Activated T-cell treated with anti-CD3 and anti-CD28 coated beads for 24 hours (primary cell): ENCODE measurements around the gene ADSS1.

Experiments used
- DNase-seq: peaks from one replicate; pipeline ENCODE4 v3.0.0-alpha.2; 2020; ENCODE audit warnings: low read depth

Gene ADSS1

GRCh38 chr14:104751539-104752422 is 27.8 kb downstream of the ADSS1 start:
- no peak for DNase-seq

DNA sequence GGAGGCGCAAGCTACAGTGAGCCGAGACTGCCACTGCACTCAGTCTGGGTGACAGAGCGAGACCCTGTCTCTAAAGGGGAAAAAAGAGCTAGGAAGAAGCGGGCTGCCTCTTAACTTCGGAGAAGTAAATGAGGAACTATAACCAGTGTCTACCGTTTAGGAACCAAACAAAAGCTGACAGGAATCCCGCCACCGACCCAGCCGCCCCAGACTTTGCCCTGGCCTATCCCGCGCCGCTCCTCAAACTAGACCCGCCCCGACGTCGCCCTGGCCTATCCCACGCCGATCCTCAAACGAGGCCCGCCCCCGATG is 28.4 kb downstream of the ADSS1 start:
- DNase-seq: no peak

- peak; percentile 100 for DNase-seq
These were observed 28.9 kb downstream of the ADSS1 start, which contains the start of gene SIVA1 for GRCh38 chr14:104752735-104753527. Gene SIVA1 (plus strand): TSS chr14:104753147. CDS start chr14:104753202, 55 bp downstream.

GRCh38 chr14:104753528-104754212 is 29.6 kb downstream of the ADSS1 start:
- no peak for DNase-seq

DNA sequence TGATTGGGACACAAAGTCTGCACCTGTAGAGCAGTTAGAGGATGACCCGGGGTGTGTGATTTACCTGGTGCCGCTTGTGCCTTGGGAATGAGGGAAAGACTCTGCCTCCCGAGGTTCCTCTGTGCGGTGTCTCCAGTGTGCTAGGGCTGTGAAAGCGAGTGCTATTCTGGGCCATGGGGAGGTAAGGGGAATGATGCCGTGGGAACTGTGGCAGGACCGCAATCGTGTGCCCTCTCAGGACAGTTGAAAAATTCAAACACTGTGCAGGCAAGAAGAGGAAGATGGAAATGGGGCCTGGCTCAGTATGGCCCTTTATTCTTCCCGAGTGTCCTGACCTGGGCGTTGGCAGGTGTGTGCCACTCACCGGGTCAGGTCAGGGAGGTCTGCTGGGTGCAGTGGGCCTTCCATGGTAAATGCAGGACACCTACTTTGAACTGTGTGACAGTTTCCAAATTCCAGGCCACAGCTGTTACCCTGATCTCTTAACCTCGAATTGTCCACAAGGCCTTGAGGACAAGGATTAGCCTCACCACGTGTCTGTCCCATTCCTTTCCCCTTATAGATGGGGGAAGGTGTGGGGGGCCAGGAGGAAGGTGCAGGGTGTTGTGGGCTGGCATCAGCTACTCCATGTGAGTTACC is 30.3 kb downstream of the ADSS1 start:
- no peak for DNase-seq

- DNase-seq: no peak
These were observed 31.6 kb downstream of the ADSS1 start for GRCh38 chr14:104755621-104756020.

GRCh38 chr14:104756477-104757237 is 32.6 kb downstream of the ADSS1 start:
- DNase-seq: no peak

DNA sequence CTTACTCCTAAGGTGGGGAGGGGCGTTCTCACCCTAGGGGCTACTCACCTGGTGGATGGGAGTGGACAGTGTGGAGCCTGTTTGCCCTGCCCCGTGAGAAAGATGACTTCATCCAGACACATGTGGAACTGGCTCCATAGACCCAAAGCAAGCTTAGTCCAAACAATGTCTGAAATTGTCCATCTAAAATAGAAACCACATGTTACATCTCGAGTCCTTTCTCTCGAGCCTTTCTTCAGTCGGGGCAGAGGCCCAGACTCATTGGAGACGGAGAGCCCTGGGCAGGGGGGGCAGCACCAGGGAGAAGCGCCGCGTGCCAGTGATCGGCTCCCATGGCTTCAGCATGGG is 33.2 kb downstream of the ADSS1 start:
- DNase-seq: no peak

- DNase-seq: no peak
These were observed 33.8 kb downstream of the ADSS1 start for GRCh38 chr14:104757681-104758392.

- no peak for DNase-seq
These were observed 35.2 kb downstream of the ADSS1 start for GRCh38 chr14:104758981-104759969.

- no peak for DNase-seq
These were observed 41.5 kb downstream of the ADSS1 start for GRCh38 chr14:104765517-104765916.

DNA sequence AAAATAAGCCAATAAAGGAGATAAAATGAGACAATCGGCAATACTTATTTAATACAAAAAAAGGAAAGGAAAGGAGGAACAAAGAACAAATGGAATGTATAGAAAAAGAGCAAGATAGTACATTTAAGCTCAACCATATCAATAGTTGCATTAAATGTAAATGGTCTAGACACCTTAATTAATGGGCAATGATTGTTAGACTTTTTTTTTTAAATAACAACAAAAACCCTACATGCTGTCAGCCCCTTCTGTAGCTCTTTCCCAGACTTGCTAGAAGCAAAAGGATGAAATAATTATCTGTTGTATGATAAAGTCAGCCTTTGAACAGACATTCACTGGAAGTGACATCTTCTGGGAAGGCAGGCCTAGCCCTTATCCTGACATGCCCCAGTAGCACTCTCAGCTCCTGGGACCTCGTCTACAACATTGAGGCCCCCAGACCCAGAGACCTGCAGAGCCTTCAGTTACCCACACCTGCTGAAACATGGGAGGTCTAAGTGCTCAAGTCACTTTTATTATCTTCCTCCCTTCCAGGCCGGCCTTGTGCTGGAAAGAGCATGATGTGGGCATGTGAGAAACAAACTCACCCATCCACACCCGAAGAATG is 42.3 kb downstream of the ADSS1 start:
- DNase-seq: no peak

DNA sequence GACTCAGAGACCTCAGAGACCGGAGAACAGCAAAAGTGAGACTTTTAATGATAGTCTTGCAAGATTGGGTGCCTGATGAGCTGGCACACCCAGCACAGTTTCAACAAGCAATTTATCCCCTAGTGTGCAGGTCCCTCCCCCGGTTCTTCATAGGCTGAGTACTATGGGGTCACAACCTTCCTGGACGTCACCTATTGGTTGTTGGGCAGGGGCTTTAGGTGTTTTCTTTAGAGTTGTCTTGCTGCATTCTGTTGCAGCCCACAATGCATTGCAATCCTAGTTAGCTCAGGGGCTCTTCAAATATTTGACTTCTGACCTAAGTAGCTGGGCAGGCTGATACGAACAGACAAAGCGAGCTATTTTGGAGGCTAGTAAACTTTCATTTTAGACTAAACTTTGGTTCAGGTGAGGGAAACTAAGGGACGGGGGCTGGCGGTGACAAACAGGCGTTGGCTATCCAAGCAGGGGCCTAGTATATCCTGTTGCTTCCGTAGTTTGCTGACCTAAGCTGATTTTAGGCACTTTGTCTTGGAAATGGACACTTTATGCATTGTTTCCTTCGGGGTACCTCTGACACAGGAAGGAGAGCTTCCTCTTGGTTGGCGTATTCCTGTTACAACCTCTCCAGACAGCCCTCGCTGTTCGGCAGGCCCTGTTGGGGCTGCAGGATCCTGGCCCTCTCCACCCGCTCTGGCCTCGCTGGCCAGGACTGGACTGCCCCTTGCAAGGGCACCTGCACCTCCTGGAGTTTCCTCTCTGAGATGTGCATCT is 43.0 kb downstream of the ADSS1 start:
- DNase-seq: no peak

DNA sequence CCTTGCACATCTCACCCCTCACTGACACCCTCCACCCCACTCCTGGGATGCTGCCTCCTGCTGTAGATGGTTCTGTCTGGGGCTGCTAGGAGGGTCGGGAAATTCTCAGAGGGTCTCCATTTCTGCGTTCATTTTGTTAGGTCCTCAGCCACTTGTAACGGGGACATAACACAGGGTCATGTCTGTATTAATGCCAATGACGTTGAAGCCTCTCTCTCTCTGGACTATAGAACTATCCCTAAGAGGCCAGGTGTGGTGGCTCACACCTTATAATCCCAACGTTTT is 43.5 kb downstream of the ADSS1 start:
- no peak for DNase-seq

DNA sequence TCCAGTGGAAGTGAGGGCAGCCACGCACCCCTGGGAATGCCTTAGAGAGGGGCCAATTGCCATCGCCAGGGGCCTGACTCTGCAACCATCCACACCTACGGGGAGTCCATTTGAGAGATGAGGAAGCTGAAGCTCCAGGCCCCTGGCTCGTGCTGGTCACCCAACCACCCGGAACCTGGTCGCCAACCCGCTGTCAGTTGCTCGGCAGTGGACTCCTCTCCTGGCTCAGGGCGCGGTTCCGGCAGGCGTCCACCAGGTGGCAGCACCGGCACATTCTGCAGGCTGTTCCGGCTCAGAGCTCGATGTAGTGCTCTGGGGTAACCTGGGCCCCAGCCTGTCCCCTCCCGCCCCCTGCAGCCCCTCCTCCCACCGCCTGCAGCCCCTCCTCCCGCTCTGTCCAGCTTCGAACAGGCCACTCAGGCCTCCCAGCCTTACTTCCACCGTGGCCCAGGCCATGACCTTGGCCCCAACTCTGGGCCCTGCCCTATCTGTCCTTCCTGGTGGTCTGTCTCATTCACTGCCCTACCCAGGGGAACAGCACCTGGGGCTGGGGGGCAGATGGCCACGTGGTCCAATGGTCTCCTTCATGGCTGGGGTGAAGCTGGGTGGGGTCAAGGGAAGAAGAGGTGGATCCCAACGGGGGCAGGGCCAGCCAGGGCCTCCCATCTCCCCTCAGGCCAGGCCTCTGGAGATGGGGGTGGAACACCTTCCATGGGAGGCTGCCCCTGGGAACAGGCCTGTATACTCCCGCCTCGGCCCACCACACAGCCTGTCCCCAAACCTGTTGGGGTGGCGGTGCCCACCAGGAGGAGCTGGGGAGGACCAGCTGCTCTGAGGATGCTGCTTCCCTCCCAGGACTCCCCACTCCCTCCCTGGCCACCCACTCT is 44.7 kb downstream of the ADSS1 start:
- DNase-seq: peak; percentile 87

DNA sequence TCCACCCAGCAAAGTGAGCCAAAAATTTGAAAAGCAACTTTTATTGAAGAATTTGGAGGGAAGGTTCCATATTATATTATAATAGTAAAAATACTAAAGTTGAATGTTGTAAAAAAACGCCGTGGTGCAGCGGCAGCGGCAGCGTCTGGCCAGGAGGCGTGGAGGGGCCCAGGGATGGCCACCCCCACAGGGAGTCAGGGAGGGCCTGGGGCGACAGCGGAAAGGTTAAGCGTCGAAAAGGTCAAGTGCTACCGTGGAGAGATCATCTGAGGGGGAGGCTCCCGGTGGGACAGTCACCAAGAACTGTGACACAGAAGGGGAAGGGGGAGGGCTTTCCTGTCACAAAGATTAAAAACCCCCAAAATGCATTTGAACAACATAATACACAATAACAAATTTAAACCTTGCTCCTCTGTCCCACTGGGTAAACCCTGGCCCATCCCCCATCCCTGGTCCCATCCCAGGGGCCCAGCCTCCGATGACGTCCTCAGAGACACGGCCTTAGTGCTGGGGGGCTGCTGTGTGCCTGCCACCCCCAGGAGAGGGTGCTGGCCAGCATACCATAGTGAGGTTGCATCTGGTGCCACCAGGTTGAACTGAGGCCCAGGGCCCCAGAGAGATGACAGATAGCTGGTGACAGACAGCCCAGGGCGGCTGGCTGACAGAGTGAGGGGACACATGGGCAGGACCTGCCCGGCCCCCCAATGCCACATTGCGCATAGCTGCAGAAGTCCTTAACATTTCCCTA is 45.5 kb downstream of the ADSS1 start:
- DNase-seq: no peak

DNA sequence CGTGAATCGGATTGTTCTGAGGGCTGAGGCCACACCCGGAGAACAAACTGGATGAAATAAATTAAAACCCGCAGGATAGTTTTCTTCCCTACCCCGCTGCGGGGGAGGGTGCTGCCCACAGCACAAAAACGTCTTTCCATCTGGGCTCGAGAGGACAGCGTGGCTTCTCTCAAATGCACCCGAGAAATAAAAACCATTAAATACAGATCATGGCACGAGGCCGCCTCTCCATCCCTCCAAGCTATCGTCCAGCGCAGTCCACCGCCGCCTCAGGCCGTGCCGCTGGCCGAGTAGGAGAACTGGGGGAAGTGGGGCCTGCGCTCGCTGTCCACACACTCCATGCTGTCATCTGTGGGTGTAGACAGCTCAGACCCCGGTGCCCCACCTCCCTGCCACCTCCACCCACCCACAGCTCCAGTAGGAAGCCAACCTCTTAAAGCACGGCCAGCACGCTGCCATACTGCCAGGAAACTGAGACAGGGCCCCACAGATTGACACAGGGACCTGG is 46.1 kb downstream of the ADSS1 start:
- no peak for DNase-seq
